Fibroblast of lung (primary cell): ENCODE results near the gene NTN3. TPM values are rescaled to one million over a fixed set of nuclear protein-coding genes. Genes with fewer than 3 reads are reported as not detected.

Experiments used
- DNase-seq, 2 donors: peaks; one replicate each; pipeline versions ENCODE4 v3.0.0 to v3.0.0-alpha.2; 2010; ENCODE audit warnings: low read depth in 2 of 2
- H2AFZ ChIP-seq: 2 replicates; pipeline ENCODE4 v1.5.1; 2012; ENCODE audit warnings: low read length, control low read depth, inconsistent platforms
- H3K27ac ChIP-seq: 2 replicates; pipeline ENCODE4 v1.5.1; 2011; ENCODE audit warnings: low read length, control low read depth; ENCODE audit not compliant: insufficient read depth
- H3K27me3 ChIP-seq: 2 replicates; pipeline ENCODE4 v1.5.1; 2011; ENCODE audit warnings: mild to moderate bottlenecking, low read length; ENCODE audit not compliant: control insufficient read depth, insufficient read depth
- H3K36me3 ChIP-seq: 2 replicates; pipeline ENCODE4 v1.5.1; 2011; ENCODE audit warnings: low read length; ENCODE audit not compliant: control insufficient read depth, insufficient read depth
- H3K4me1 ChIP-seq: 2 replicates; pipeline ENCODE4 v1.5.1; 2011; ENCODE audit warnings: low read length; ENCODE audit not compliant: control insufficient read depth, insufficient read depth; ENCODE audit errors: extremely low read depth
- H3K4me2 ChIP-seq: 2 replicates; pipeline ENCODE4 v1.5.1; 2011; ENCODE audit warnings: low read length, control low read depth; ENCODE audit not compliant: insufficient read depth; ENCODE audit errors: extremely low read depth
- H3K4me3 ChIP-seq, 4 experiments: fragments of 200-600 bp in 1 of 4; sonication (generic) in 1 of 4; replicated peaks in 1 of 4; 2 replicates each; pipeline ENCODE4 v1.5.1; 2011 to 2016; ENCODE audit warnings: low read length in 4 of 4, low read depth in 3 of 4, mild to moderate bottlenecking in 3 of 4, control low read depth in 2 of 4, inconsistent platforms in 1 of 4, mixed read lengths in 1 of 4; ENCODE audit not compliant: insufficient read depth in 1 of 4; ENCODE audit errors: control extremely low read depth in 1 of 4
- H3K79me2 ChIP-seq: 2 replicates; pipeline ENCODE4 v1.5.1; 2012; ENCODE audit warnings: mild to moderate bottlenecking, low read length, inconsistent platforms; ENCODE audit not compliant: control insufficient read depth, insufficient read depth
- H3K9ac ChIP-seq: 2 replicates; pipeline ENCODE4 v1.5.1; 2011; ENCODE audit warnings: mild to moderate bottlenecking, low read length, control low read depth; ENCODE audit not compliant: insufficient read depth
- H3K9me3 ChIP-seq: 2 replicates; pipeline ENCODE4 v1.5.1; 2012; ENCODE audit warnings: low read depth, low read length; ENCODE audit not compliant: control insufficient read depth, insufficient read depth
- H4K20me1 ChIP-seq: 2 replicates; pipeline ENCODE4 v1.5.1; 2011; ENCODE audit warnings: low read length; ENCODE audit not compliant: control insufficient read depth, insufficient read depth; ENCODE audit errors: extremely low read depth
- EZH2 ChIP-seq: IDR thresholded peaks from 2 replicates; pipeline ENCODE4 v1.5.1; 2012; ENCODE audit warnings: low read length, control low read depth, mild to moderate bottlenecking; ENCODE audit errors: missing control alignments
- polyA plus RNA-seq, 2 donors: library from polyadenylated mRNA; depleted of rRNA in 1 of 2; stranded (reverse) in 1 of 2; unstranded in 1 of 2; fragments of >200 nt; gene quantifications; 2 replicates each; pipeline ENCODE4 v1.2.1, GENCODE V29; 2011 to 2012; ENCODE audit warnings: missing spikeins in 1 of 2
- total RNA-seq: library from RNA; depleted of rRNA; stranded (reverse); fragments of >200 nt; gene quantifications from 2 replicates; pipeline ENCODE4 v1.2.1, GENCODE V29; 2014
- TF ChIP-seq, protein P1 (sequence below), 2 donors: IDR thresholded peaks in 1 of 2; conservative IDR thresholded peaks in 1 of 2; 1 replicate in 1 of 2; 2 replicates in 1 of 2; pipeline ENCODE4 v1.5.1; 2011 to 2012; ENCODE audit warnings: low read length in 2 of 2, control low read depth in 1 of 2, inconsistent platforms in 1 of 2, low read depth in 1 of 2, mild to moderate bottlenecking in 1 of 2

Gene NTN3
- total and polyA plus RNA-seq, 2 donors (not counting 1 experiment from before 2014, with no cell fraction given) = 0.08 to 2.1 TPM

DNA sequence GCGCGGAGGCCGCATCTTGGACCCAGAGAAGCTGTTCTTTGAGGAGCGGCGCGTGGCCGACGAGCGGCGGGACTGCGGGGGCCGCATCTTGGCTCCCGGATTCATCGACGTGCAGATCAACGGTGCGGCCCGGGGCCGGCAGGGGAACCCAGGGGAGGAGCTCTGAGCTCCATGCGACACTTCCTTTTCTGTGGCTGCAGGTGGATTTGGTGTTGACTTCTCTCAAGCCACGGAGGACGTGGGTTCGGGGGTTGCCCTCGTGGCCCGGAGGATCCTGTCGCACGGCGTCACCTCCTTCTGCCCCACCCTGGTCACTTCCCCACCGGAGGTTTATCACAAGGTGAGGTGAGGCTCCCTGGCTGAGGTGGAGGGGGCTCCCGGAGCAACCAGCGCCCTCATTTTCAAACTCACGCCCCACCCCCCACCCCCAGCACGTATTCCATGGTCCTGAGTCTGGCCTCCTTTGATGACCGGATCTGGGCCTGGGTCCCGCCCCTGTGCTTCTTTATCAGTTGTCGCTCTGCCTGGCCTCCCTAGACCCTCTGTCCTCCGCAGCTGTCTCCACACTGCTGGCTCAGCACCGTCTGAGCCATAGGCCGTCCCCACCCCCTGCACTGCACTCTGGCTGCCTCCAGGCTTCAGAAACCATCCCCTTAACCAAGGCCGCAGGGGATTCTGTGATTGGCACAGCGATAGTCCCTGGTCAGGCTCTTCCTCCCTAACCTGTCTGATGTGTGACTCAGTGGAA is 49.9 kb downstream of the NTN3 start:
- H3K9ac ChIP-seq = peak overlapping the region; percentile 79
- H3K4me2 ChIP-seq = peak overlapping the region; percentile 38
- H3K4me1 ChIP-seq = peaks cover 12% of the 10 kb centered on the region
- no peaks in the 10 kb centered on the region for H3K9me3 ChIP-seq
- H3K4me3 ChIP-seq = peak overlapping the region; percentile 63 to 75 (median 70)
- H3K27ac ChIP-seq = peak overlapping the region; percentile 55
- peaks cover 52% of the 10 kb centered on the region for H3K79me2 ChIP-seq
- no peak for DNase-seq
- no peaks in the 10 kb centered on the region for H3K27me3 ChIP-seq
- H3K36me3 ChIP-seq = peaks cover 26% of the 10 kb centered on the region
- H4K20me1 ChIP-seq = peaks cover 2% of the 10 kb centered on the region
- TF ChIP-seq EZH2 = no peak
- TF ChIP-seq, protein P1, sequence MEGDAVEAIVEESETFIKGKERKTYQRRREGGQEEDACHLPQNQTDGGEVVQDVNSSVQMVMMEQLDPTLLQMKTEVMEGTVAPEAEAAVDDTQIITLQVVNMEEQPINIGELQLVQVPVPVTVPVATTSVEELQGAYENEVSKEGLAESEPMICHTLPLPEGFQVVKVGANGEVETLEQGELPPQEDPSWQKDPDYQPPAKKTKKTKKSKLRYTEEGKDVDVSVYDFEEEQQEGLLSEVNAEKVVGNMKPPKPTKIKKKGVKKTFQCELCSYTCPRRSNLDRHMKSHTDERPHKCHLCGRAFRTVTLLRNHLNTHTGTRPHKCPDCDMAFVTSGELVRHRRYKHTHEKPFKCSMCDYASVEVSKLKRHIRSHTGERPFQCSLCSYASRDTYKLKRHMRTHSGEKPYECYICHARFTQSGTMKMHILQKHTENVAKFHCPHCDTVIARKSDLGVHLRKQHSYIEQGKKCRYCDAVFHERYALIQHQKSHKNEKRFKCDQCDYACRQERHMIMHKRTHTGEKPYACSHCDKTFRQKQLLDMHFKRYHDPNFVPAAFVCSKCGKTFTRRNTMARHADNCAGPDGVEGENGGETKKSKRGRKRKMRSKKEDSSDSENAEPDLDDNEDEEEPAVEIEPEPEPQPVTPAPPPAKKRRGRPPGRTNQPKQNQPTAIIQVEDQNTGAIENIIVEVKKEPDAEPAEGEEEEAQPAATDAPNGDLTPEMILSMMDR (conservative IDR thresholded peaks at IDR 0.05 in 1 of 2, IDR thresholded peaks at IDR 0.05 in 1 of 2; ENCODE audit: low read depth in 1 of 2, low read length in 2 of 2) = no peak
- no peak overlapping the region for H2AFZ ChIP-seq

Other genes with a start within 250 kb of the NTN3 start
- 24.9 and 31.2 TPM in 2 replicates for gene E4F1, start 247.7 kb upstream of the NTN3 start, total RNA-seq
- gene E4F1, start 247.7 kb upstream of the NTN3 start, polyA plus RNA-seq = 6.7 and 7.8 TPM in 2 replicates
- gene DNASE1L2, start 234.9 kb upstream of the NTN3 start, total RNA-seq = 0.77 and 0.99 TPM in 2 replicates
- 0.34 and 0.40 TPM in 2 replicates for gene DNASE1L2, start 234.9 kb upstream of the NTN3 start, polyA plus RNA-seq
- 35.8 and 40.3 TPM in 2 replicates for gene ECI1, start 219.7 kb upstream of the NTN3 start, total RNA-seq
- gene ECI1, start 219.7 kb upstream of the NTN3 start, polyA plus RNA-seq = 18.6 and 18.8 TPM in 2 replicates
- 38.1 and 44.9 TPM in 2 replicates for gene RNPS1, start 203.2 kb upstream of the NTN3 start, total RNA-seq
- gene RNPS1, start 203.2 kb upstream of the NTN3 start, polyA plus RNA-seq = 115 and 194 TPM in 2 replicates
- 1.5 and 6.1 TPM in 2 replicates for gene ABCA3, start 130.6 kb upstream of the NTN3 start, total RNA-seq
- gene ABCA3, start 130.6 kb upstream of the NTN3 start, polyA plus RNA-seq = 1.7 and 3.2 TPM in 2 replicates
- 3.6 and 7.3 TPM in 2 replicates for gene CCNF, start 41.9 kb upstream of the NTN3 start, total RNA-seq
- 3.8 and 11.8 TPM in 2 replicates for gene CCNF, start 41.9 kb upstream of the NTN3 start, polyA plus RNA-seq
- gene TEDC2, start 11.2 kb upstream of the NTN3 start, total RNA-seq = 1.0 and 1.7 TPM in 2 replicates
- 1.2 and 2.7 TPM in 2 replicates for gene TEDC2, start 11.2 kb upstream of the NTN3 start, polyA plus RNA-seq
- 8.5 and 10.9 TPM in 2 replicates for gene TBC1D24, start 3.8 kb downstream of the NTN3 start, total RNA-seq
- 6.3 and 6.7 TPM in 2 replicates for gene TBC1D24, start 3.8 kb downstream of the NTN3 start, polyA plus RNA-seq
- 5.1 and 11.2 TPM in 2 replicates for gene ATP6V0C, start 42.7 kb downstream of the NTN3 start, total RNA-seq
- 43.0 and 53.9 TPM in 2 replicates for gene ATP6V0C, start 42.7 kb downstream of the NTN3 start, polyA plus RNA-seq
- 37.2 and 39.0 TPM in 2 replicates for gene AMDHD2, start 49.1 kb downstream of the NTN3 start, total RNA-seq
- 10.8 and 12.6 TPM in 2 replicates for gene AMDHD2, start 49.1 kb downstream of the NTN3 start, polyA plus RNA-seq
- not detected in 2 replicates for gene CEMP1, start 60.1 kb downstream of the NTN3 start, total RNA-seq
- not detected in 2 replicates for gene CEMP1, start 60.1 kb downstream of the NTN3 start, polyA plus RNA-seq
- gene PDPK1, start 66.7 kb downstream of the NTN3 start, total RNA-seq = 17.7 and 25.9 TPM in 2 replicates
- gene PDPK1, start 66.7 kb downstream of the NTN3 start, polyA plus RNA-seq = 30.7 and 32.1 TPM in 2 replicates
- 15.2 and 21.6 TPM in 2 replicates for gene KCTD5, start 211.2 kb downstream of the NTN3 start, total RNA-seq
- 25.9 and 35.2 TPM in 2 replicates for gene KCTD5, start 211.2 kb downstream of the NTN3 start, polyA plus RNA-seq
- 1.0 and 1.2 TPM in 2 replicates for gene PRSS27, start 248.9 kb downstream of the NTN3 start, total RNA-seq
- gene PRSS27, start 248.9 kb downstream of the NTN3 start, polyA plus RNA-seq = 0.16 and 0.24 TPM in 2 replicates